ENCODE data around the gene SLC39A8.
"Not testable (repeated sequence)": the region's sequence is repeated elsewhere in the genome, so short reads cannot be mapped to it uniquely, and the experiment has no call there.

SLC39A8 gene

GRCh38 chr4:102387552-102388150, 42.4 kb upstream of the SLC39A8 start:
- H3K4me2 ChIP-seq (ENCODE audit: low read length) = no peak overlapping the region
- H4K91ac ChIP-seq (ENCODE audit: low read depth, low read length) = no peak overlapping the region
- H3K36me3 ChIP-seq (ENCODE audit: control insufficient read depth in 1 of 2, insufficient read depth in 2 of 2, low read length in 2 of 2) = no peaks in the 10 kb centered on the region
- peak; percentile 92 to 98 for DNase-seq
- peaks cover 2 to 5% of the 10 kb centered on the region in 2 experiments for H3K4me1 ChIP-seq (ENCODE audit: control insufficient read depth in 1 of 2, insufficient read depth in 2 of 2, low read length in 2 of 2)
- H3K23ac ChIP-seq (ENCODE audit: low read length) = no peak overlapping the region
- H4K12ac ChIP-seq (ENCODE audit: low read depth, low read length) = no peak overlapping the region
- no peak overlapping the region for H2AFZ ChIP-seq (ENCODE audit: insufficient read depth, low read length, poor library complexity)
- no peak overlapping the region for H2BK5ac ChIP-seq (ENCODE audit: low read depth, low read length, poor library complexity)
- H2BK120ac ChIP-seq (ENCODE audit: insufficient read depth, low read length, poor library complexity) = no peak overlapping the region
- H3K9me3 ChIP-seq (ENCODE audit: insufficient read depth, low read depth, low read length) = no peaks in the 10 kb centered on the region
- no peak overlapping the region for H3K18ac ChIP-seq (ENCODE audit: low read length)
- H3K79me2 ChIP-seq (ENCODE audit: control insufficient read depth, insufficient read depth, low read length, poor library complexity) = no peaks in the 10 kb centered on the region
- no peak overlapping the region for H3K27ac ChIP-seq (ENCODE audit: low read depth, low read length)
- H3K79me1 ChIP-seq (ENCODE audit: low read length) = peaks cover 8% of the 10 kb centered on the region
- H4K8ac ChIP-seq (ENCODE audit: low read depth, low read length) = peak overlapping the region; percentile 60
- H3K4ac ChIP-seq (ENCODE audit: low read depth, low read length) = no peak overlapping the region
- H3K4me3 ChIP-seq (ENCODE audit: low read depth, low read length) = no peak overlapping the region
- H3K27me3 ChIP-seq (ENCODE audit: insufficient read depth, low read length) = no peaks in the 10 kb centered on the region
- no CpG with 5 or more reads among the region's 2 CpGs for WGBS (ENCODE audit: extremely low coverage, insufficient coverage, insufficient read length)
- H2AK5ac ChIP-seq (ENCODE audit: low read length) = no peak overlapping the region
- H2BK12ac ChIP-seq (ENCODE audit: low read length) = no peak overlapping the region
- no peak overlapping the region for H3K14ac ChIP-seq (ENCODE audit: low read length)
- no peak overlapping the region for H3K9ac ChIP-seq (ENCODE audit: low read length)

- H3K18ac ChIP-seq (ENCODE audit: low read length) = no peak overlapping the region
- no peak overlapping the region for H2AK5ac ChIP-seq (ENCODE audit: low read length)
- no peak overlapping the region for H2BK120ac ChIP-seq (ENCODE audit: insufficient read depth, low read length, poor library complexity)
- no peak overlapping the region for H3K27ac ChIP-seq (ENCODE audit: low read depth, low read length)
- peaks cover 4% of the 10 kb centered on the region for H3K79me1 ChIP-seq (ENCODE audit: low read length)
- no peaks in the 10 kb centered on the region for H3K36me3 ChIP-seq (ENCODE audit: control insufficient read depth in 1 of 2, insufficient read depth in 2 of 2, low read length in 2 of 2)
- no peak overlapping the region for H4K8ac ChIP-seq (ENCODE audit: low read depth, low read length)
- H4K91ac ChIP-seq (ENCODE audit: low read depth, low read length) = no peak overlapping the region
- peak; percentile 56 to 89 for DNase-seq
- H3K27me3 ChIP-seq (ENCODE audit: insufficient read depth, low read length) = no peaks in the 10 kb centered on the region
- H3K4ac ChIP-seq (ENCODE audit: low read depth, low read length) = no peak overlapping the region
- H2AFZ ChIP-seq (ENCODE audit: insufficient read depth, low read length, poor library complexity) = no peak overlapping the region
- H3K4me3 ChIP-seq (ENCODE audit: low read depth, low read length) = no peak overlapping the region
- no peaks in the 10 kb centered on the region for H3K79me2 ChIP-seq (ENCODE audit: control insufficient read depth, insufficient read depth, low read length, poor library complexity)
- no peak overlapping the region for H3K23ac ChIP-seq (ENCODE audit: low read length)
- H4K12ac ChIP-seq (ENCODE audit: low read depth, low read length) = no peak overlapping the region
- H3K9ac ChIP-seq (ENCODE audit: low read length) = no peak overlapping the region
- H2BK5ac ChIP-seq (ENCODE audit: low read depth, low read length, poor library complexity) = no peak overlapping the region
- H3K4me1 ChIP-seq (ENCODE audit: control insufficient read depth in 1 of 2, insufficient read depth in 2 of 2, low read length in 2 of 2) = peaks cover 2 to 5% of the 10 kb centered on the region in 2 experiments
- H3K14ac ChIP-seq (ENCODE audit: low read length) = no peak overlapping the region
- no peak overlapping the region for H2BK12ac ChIP-seq (ENCODE audit: low read length)
- no peak overlapping the region for H3K4me2 ChIP-seq (ENCODE audit: low read length)
- no peaks in the 10 kb centered on the region for H3K9me3 ChIP-seq (ENCODE audit: insufficient read depth, low read depth, low read length)
- WGBS (ENCODE audit: extremely low coverage, insufficient coverage, insufficient read length) = no CpG with 5 or more reads among the region's 3 CpGs
Measured at GRCh38 chr4:102386966-102387365, 41.7 kb upstream of the SLC39A8 start.

GRCh38 chr4:102380253-102380652, 35.0 kb upstream of the SLC39A8 start:
- not testable (repeated sequence) for H3K4me2 ChIP-seq (ENCODE audit: low read length); H3K4ac ChIP-seq (ENCODE audit: low read depth, low read length); H3K23ac ChIP-seq (ENCODE audit: low read length); H3K4me1 ChIP-seq (ENCODE audit: control insufficient read depth in 1 of 2, insufficient read depth in 2 of 2, low read length in 2 of 2); H3K4me3 ChIP-seq (ENCODE audit: low read depth, low read length); H3K18ac ChIP-seq (ENCODE audit: low read length); H3K27me3 ChIP-seq (ENCODE audit: insufficient read depth, low read length); H3K9ac ChIP-seq (ENCODE audit: low read length); H3K9me3 ChIP-seq (ENCODE audit: insufficient read depth, low read depth, low read length); H2AK5ac ChIP-seq (ENCODE audit: low read length); H3K79me2 ChIP-seq (ENCODE audit: control insufficient read depth, insufficient read depth, low read length, poor library complexity); H2BK5ac ChIP-seq (ENCODE audit: low read depth, low read length, poor library complexity); H3K27ac ChIP-seq (ENCODE audit: low read depth, low read length); H3K36me3 ChIP-seq (ENCODE audit: control insufficient read depth in 1 of 2, insufficient read depth in 2 of 2, low read length in 2 of 2); H2BK12ac ChIP-seq (ENCODE audit: low read length); H3K14ac ChIP-seq (ENCODE audit: low read length); H4K12ac ChIP-seq (ENCODE audit: low read depth, low read length); H2BK120ac ChIP-seq (ENCODE audit: insufficient read depth, low read length, poor library complexity); H4K91ac ChIP-seq (ENCODE audit: low read depth, low read length); H2AFZ ChIP-seq (ENCODE audit: insufficient read depth, low read length, poor library complexity); H3K79me1 ChIP-seq (ENCODE audit: low read length); H4K8ac ChIP-seq (ENCODE audit: low read depth, low read length); DNase-seq
- no CpG with 5 or more reads among the region's 10 CpGs for WGBS (ENCODE audit: extremely low coverage, insufficient coverage, insufficient read length)

- Histone ChIP-seq H3K4ac (ENCODE audit: low read depth, low read length) (no peak overlapping the region), H3K4me3 (ENCODE audit: low read depth, low read length) (no peak overlapping the region), H3K4me2 (ENCODE audit: low read length) (no peak overlapping the region), H3K27ac (ENCODE audit: low read depth, low read length) (no peak overlapping the region), H2BK12ac (ENCODE audit: low read length) (no peak overlapping the region), H3K79me1 (ENCODE audit: low read length) (no peaks in the 10 kb centered on the region), H2BK120ac (ENCODE audit: insufficient read depth, low read length, poor library complexity) (no peak overlapping the region), H2AK5ac (ENCODE audit: low read length) (no peak overlapping the region), H2BK5ac (ENCODE audit: low read depth, low read length, poor library complexity) (no peak overlapping the region), H4K12ac (ENCODE audit: low read depth, low read length) (no peak overlapping the region), H4K91ac (ENCODE audit: low read depth, low read length) (no peak overlapping the region), H3K4me1 (ENCODE audit: control insufficient read depth in 1 of 2, insufficient read depth in 2 of 2, low read length in 2 of 2) (peaks cover 3 to 6% of the 10 kb centered on the region in 2 experiments), H4K8ac (ENCODE audit: low read depth, low read length) (no peak overlapping the region), H3K9me3 (ENCODE audit: insufficient read depth, low read depth, low read length) (no peaks in the 10 kb centered on the region), H3K23ac (ENCODE audit: low read length) (no peak overlapping the region), H3K14ac (ENCODE audit: low read length) (no peak overlapping the region), H3K79me2 (ENCODE audit: control insufficient read depth, insufficient read depth, low read length, poor library complexity) (no peaks in the 10 kb centered on the region), H3K27me3 (ENCODE audit: insufficient read depth, low read length) (no peaks in the 10 kb centered on the region), H2AFZ (ENCODE audit: insufficient read depth, low read length, poor library complexity) (no peak overlapping the region), H3K18ac (ENCODE audit: low read length) (no peak overlapping the region), H3K36me3 (ENCODE audit: control insufficient read depth in 1 of 2, insufficient read depth in 2 of 2, low read length in 2 of 2) (no peaks in the 10 kb centered on the region), H3K9ac (ENCODE audit: low read length) (no peak overlapping the region)
- no CpG with 5 or more reads among the region's 2 CpGs for WGBS (ENCODE audit: extremely low coverage, insufficient coverage, insufficient read length)
- DNase-seq = no peak
Measured at GRCh38 chr4:102362922-102363432, 17.7 kb upstream of the SLC39A8 start.
